K562 (cell line): ENCODE measurements around the gene RHOV. TPM values are rescaled to one million over a fixed set of nuclear protein-coding genes. Genes with fewer than 3 reads are reported as not detected.
A peak's percentile ranks its signal among the peaks of the same experiment; 100 is the strongest.

Source experiments
- ARID1B ChIP-seq: fragments of 450-650 bp; IDR thresholded peaks from 2 replicates; pipeline ENCODE4 v1.6.1; 2016; ENCODE audit warnings: antibody characterized with exemption, mild to moderate bottlenecking, inconsistent platforms
- CC2D1A ChIP-seq: fragments of 450-650 bp; IDR thresholded peaks from 2 replicates; pipeline ENCODE4 v1.6.1; 2017; ENCODE audit warnings: mild to moderate bottlenecking
- CREM ChIP-seq: IDR thresholded peaks from 2 replicates; pipeline ENCODE4 v1.6.1; 2014; ENCODE audit warnings: antibody characterized with exemption, low read depth
- E2F3 ChIP-seq: fragments of 250-450 bp; sonication (Bioruptor Pico); IDR thresholded peaks from 2 replicates; pipeline ENCODE4 v1.4.0; 2020; ENCODE audit warnings: mild to moderate bottlenecking
- E2F4 ChIP-seq: sonication (generic); formaldehyde crosslinking; IDR thresholded peaks from 2 replicates; pipeline ENCODE4 v1.8.0; 2022; ENCODE audit warnings: mild to moderate bottlenecking, low read depth, missing genetic modification reagents
- ELF2 ChIP-seq: fragments of 250-450 bp; sonication (Bioruptor Pico); IDR thresholded peaks from 2 replicates; pipeline ENCODE4 v1.5.0; 2021; ENCODE audit warnings: mild to moderate bottlenecking
- HDGF ChIP-seq: fragments of 450-650 bp; IDR thresholded peaks from 2 replicates; pipeline ENCODE4 v1.6.1; 2016
- NCOA1 ChIP-seq: fragments of 450-650 bp; IDR thresholded peaks from 2 replicates; pipeline ENCODE4 v1.6.1; 2016; ENCODE audit warnings: low read depth
- NFATC3 ChIP-seq: fragments of 450-650 bp; IDR thresholded peaks from 2 replicates; pipeline ENCODE4 v1.6.1; 2017; ENCODE audit warnings: mild to moderate bottlenecking
- NFIC ChIP-seq: fragments of 450-650 bp; IDR thresholded peaks from 2 replicates; pipeline ENCODE4 v1.6.1; 2017; ENCODE audit warnings: mild to moderate bottlenecking, inconsistent platforms
- NRF1 ChIP-seq, 2 experiments: fragments of 450-650 bp; IDR thresholded peaks in 1 of 2; conservative IDR thresholded peaks in 1 of 2; 2 replicates each; pipeline ENCODE4 v1.6.1; 2014; ENCODE audit warnings: mild to moderate bottlenecking in 2 of 2
- RBM25 ChIP-seq: fragments of 200-400 bp; formaldehyde crosslinking; IDR thresholded peaks from 2 replicates; pipeline ENCODE4 v1.6.1; 2018; ENCODE audit warnings: low read length, low read depth, moderate library complexity; ENCODE audit not compliant: severe bottlenecking
- SAFB2 ChIP-seq: fragments of 200-400 bp; formaldehyde crosslinking; IDR thresholded peaks from 2 replicates; pipeline ENCODE4 v1.6.1; 2018; ENCODE audit warnings: borderline replicate concordance, low read length, low read depth, moderate library complexity; ENCODE audit not compliant: severe bottlenecking
- SMAD4 ChIP-seq: fragments of 250-450 bp; sonication (Bioruptor Pico); conservative IDR thresholded peaks from 2 replicates; pipeline ENCODE4 v1.8.0; 2021; ENCODE audit warnings: inconsistent platforms, mild to moderate bottlenecking, moderate library complexity
- SNIP1 ChIP-seq: fragments of 450-650 bp; IDR thresholded peaks from 2 replicates; pipeline ENCODE4 v1.7.1; 2017; ENCODE audit warnings: low read depth, mild to moderate bottlenecking
- TARDBP ChIP-seq: fragments of 450-650 bp; IDR thresholded peaks from 2 replicates; pipeline ENCODE4 v1.6.1; 2016
- THAP7 ChIP-seq: fragments of 250-450 bp; sonication (Bioruptor Pico); IDR thresholded peaks from 2 replicates; pipeline ENCODE4 v1.5.0; 2021
- TOE1 ChIP-seq, 2 experiments: fragments of 450-650 bp in 1 of 2; sonication (generic) in 1 of 2; formaldehyde crosslinking in 1 of 2; IDR thresholded peaks; 2 replicates each; pipeline versions ENCODE4 v1.7.1 to v1.8.0; 2016 to 2022; ENCODE audit warnings: borderline replicate concordance in 2 of 2, mild to moderate bottlenecking in 2 of 2, antibody characterized with exemption in 1 of 2, inconsistent platforms in 1 of 2, low read depth in 1 of 2, missing genetic modification reagents in 1 of 2, moderate library complexity in 1 of 2
- ZBTB9 ChIP-seq: fragments of 450-650 bp; formaldehyde crosslinking; IDR thresholded peaks from 2 replicates; pipeline ENCODE4 v1.4.0; 2020; ENCODE audit warnings: mild to moderate bottlenecking, moderate library complexity
- ZFP91 ChIP-seq: sonication (generic); formaldehyde crosslinking; IDR thresholded peaks from 2 replicates; pipeline ENCODE4 v1.8.0; 2022; ENCODE audit warnings: mild to moderate bottlenecking, missing genetic modification reagents
- ZNF384 ChIP-seq: IDR thresholded peaks from 2 replicates; pipeline ENCODE4 v1.6.1; 2012; ENCODE audit warnings: low read depth, low read length, improper control_type of control experiment
- ZNF507 ChIP-seq: conservative IDR thresholded peaks from 2 replicates; pipeline ENCODE4 v1.6.1; 2017; ENCODE audit warnings: missing genetic modification characterization, missing compliant biosample characterization
- ZNF644 ChIP-seq: fragments of 200-800 bp; sonication (Bioruptor generic); IDR thresholded peaks from 2 replicates; pipeline ENCODE4 v1.6.1; 2016; ENCODE audit warnings: low read depth, missing genetic modification characterization, missing compliant biosample characterization
- ZNF695 ChIP-seq: fragments of 450-650 bp; formaldehyde crosslinking; IDR thresholded peaks from 2 replicates; pipeline ENCODE4 v1.4.0; 2020; ENCODE audit warnings: mild to moderate bottlenecking, moderate library complexity
- polyA plus RNA-seq, 8 experiments: library from polyadenylated mRNA; depleted of rRNA in 4 of 8; stranded (reverse) in 5 of 8; unstranded in 3 of 8; fragments of >200 nt; fragmentation: Nextera tagmentation in 2 of 8; fragmentation: Illumina TruSeq in 1 of 8; extraction: Ambion mirVana in 2 of 8; extraction: Trizol in 1 of 8; gene quantifications; 2 replicates each; pipeline versions ENCODE4 v1.2.1 to v1.2.3, GENCODE V29; 2011 to 2014; ENCODE audit warnings: inconsistent platforms in 1 of 8, missing spikeins in 1 of 8
- total RNA-seq, 7 experiments: library from RNA; depleted of rRNA in 6 of 7; stranded (reverse); fragments of >200 nt in 6 of 7; fragmentation: Illumina TruSeq in 2 of 7; extraction: Trizol in 2 of 7; gene quantifications; 2 replicates each; pipeline versions ENCODE4 v1.2.1 to v1.2.3, GENCODE V29; 2011 to 2021; ENCODE audit warnings: low replicate concordance in 1 of 7

The RHOV gene
- total and polyA plus RNA-seq, 9 of the 15 experiments (the other 6 are each of a cell fraction or from before 2014, with no cell fraction given): 0.08 to 2.0 (median 1.1) TPM

GRCh38 chr15:40894681-40895448 is 20.8 kb upstream of the RHOV start (continued):
- TF ChIP-seq THAP7 (CRISPR knock-in tag): no peak
- no peak for TF ChIP-seq NCOA1
- no peak for TF ChIP-seq ZNF507 (tag)
- no peak for TF ChIP-seq ZNF644 (tag)
- TF ChIP-seq ARID1B: peak; percentile 59
- no peak for TF ChIP-seq ZBTB9 (CRISPR knock-in tag)
- TF ChIP-seq SAFB2: no peak
- no peak for TF ChIP-seq HDGF
- TF ChIP-seq NRF1 (conservative IDR thresholded peaks at IDR 0.05 in 1 of 2, IDR thresholded peaks at IDR 0.05 in 1 of 2): no peak
- peak; percentile 62 for TF ChIP-seq CREM
- TF ChIP-seq TARDBP: no peak
- no peak for TF ChIP-seq ELF2 (CRISPR knock-in tag)
- no peak for TF ChIP-seq TOE1 (IDR thresholded peaks at IDR 0.05; ENCODE audit: borderline replicate concordance)
- TF ChIP-seq TOE1 (CRISPR knock-in tag; IDR thresholded peaks at IDR 0.05; ENCODE audit: borderline replicate concordance, low read depth): no peak
- no peak for TF ChIP-seq ZNF695 (CRISPR knock-in tag)
- TF ChIP-seq E2F3: no peak
- TF ChIP-seq E2F4 (CRISPR knock-in tag): no peak
- no peak for TF ChIP-seq ZFP91 (CRISPR knock-in tag)
- TF ChIP-seq NFATC3: no peak
- TF ChIP-seq NFIC: no peak
- no peak for TF ChIP-seq SNIP1
- no peak for TF ChIP-seq CC2D1A
- TF ChIP-seq RBM25: no peak
- no peak for TF ChIP-seq SMAD4 (CRISPR knock-in tag)
- no peak for TF ChIP-seq ZNF384
